IPS DF 4.7 (cell line): ENCODE measurements around the gene PPFIBP2.
"Not testable (repeated sequence)": the region's sequence is repeated elsewhere in the genome, so short reads cannot be mapped to it uniquely, and the experiment has no call there.

Source experiments
- DNase-seq: peaks from one replicate; pipeline ENCODE4 v3.0.0-alpha.2; 2013; ENCODE audit warnings: low spot score; ENCODE audit errors: extremely low read depth

Gene PPFIBP2

DNA sequence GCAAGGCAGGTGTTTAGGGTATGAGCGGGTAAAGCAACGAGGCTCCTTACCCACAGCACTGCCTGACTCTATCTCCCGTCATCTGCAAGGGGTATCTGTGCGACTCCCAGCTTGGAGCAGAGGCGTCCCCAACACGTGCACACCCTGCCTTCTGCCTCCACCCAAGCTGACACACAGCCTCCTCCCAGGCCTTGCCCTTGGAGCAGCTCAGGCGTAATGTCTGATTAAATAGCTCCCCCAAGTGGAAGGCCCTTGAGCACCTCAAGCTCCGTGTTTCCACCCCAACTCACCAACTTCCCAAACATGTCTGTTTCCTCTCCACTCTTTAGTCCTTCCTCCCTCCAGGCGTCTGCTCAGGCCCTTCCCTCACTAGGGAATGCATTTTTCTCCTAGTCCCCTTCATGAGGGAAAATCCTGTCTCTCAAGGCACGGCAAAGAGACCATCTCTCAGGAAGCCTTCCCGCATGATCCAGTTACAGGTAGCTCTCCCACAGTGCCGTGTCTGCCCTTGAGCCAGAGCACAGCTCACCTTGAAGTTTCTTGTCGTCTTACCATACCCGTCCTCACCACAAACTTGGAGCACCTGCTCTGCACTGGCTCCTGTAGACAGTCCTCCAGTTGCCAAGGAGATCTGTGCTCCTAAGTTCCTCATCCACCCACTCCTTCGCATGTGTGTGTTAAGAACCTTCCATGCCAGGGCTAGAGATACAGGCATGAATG lies 143.7 kb downstream of the PPFIBP2 start:
- no peak for DNase-seq

DNA sequence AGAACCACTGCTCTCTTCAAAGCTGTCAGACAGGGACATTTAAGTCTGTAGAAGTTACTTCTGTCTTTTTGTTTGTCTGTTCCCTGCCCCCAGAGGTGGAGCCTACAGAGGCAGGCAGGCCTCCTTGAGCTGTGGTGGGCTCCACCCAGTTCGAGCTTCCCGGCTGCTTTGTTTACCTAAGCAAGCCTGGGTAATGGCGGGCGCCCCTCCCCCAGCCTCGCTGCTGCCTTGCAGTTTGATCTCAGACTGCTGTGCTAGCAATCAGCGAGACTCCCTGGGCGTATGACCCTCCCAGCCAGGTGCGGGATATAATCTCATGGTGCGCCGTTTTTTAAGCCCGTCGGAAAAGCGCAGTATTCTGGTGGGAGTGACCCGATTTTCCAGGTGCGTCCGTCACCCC lies 149.7 kb downstream of the PPFIBP2 start:
- DNase-seq: not testable (repeated sequence)

DNA sequence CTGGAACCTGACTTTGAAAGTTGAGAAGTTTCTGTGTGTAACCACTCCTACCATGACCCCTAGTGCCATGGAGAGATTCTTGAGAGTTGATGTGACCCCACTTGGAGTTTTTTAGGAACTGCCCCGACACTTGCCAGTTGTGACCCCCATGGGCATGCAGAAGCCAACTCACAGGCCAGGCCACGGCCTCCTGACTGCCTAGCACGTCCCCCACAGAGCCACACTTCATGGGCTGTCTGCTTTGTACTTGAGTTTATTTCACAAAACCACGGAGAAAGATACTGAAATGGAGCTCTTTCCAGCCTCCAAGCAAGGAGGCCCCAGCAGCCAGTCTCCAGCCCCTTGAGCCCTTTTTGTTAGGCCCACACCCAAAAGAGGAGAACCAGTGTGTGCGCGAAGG lies 151.1 kb downstream of the PPFIBP2 start:
- no peak for DNase-seq

DNA sequence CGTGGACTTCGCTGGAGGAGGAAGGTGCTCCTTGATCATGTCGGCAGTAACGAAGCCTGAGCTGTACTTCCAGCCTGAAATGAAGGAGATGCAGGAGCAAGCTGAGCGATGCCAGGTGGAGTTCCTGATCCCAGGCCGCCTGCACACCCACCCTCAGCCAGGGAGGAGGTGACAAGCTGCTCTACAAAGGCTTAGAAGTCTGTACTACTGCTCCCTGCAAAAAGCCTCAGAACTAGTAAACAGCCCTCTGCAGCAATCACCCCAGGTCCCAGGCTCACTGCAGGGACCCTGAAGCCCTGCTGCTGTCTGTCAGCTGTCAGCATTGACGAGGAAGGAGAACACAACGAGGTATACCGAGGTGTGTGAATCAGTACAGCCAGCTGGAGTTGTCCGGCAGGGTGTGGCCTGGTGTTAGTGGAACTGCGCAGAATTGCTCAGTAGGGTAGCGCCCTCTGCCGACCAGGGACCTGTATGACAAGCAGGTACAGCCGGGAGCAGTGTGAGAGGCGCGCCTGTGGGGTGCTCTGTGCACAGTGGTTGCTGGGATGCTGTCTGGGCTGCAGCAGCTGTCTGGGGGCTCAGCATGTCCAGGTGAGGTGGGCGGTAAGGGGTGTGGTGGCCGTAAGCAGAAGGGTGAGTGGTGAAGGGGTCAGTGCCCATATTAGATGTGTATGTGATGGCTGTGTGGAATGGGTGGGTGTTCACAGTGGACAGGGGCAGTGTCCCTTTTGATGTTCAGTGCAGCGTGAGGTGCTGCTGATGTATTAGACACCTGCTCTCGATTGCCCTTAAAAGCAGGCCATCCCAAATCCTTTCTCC lies 151.9 kb downstream of the PPFIBP2 start:
- no peak for DNase-seq

DNA sequence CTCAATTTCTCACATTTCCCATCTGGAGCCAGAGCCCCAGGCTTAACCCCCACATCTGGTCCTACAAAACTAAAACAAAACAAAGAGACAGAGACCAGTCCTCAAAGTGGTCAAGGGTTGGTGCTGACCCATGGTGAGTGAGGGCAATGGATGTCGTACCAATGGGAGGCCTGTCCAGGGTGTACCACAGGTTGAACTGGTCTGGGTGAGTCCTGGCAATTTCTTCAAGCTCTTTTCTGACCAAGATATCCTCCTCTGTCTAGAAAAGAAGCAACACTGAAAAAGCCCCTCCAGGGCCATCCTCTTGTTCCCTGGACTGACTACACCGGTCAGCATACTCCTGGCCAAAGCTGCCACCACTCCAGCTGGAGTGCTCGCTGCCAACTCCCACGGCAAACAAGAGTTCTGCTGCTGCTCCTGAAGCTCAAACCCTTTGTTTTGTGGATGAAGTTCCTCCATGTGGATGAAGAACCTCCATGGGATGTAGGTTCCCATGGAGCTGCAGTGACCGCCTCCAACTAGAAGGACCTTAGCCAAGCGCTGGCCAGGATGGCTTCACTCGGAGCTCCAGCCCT lies 152.6 kb downstream of the PPFIBP2 start:
- DNase-seq: no peak

DNA sequence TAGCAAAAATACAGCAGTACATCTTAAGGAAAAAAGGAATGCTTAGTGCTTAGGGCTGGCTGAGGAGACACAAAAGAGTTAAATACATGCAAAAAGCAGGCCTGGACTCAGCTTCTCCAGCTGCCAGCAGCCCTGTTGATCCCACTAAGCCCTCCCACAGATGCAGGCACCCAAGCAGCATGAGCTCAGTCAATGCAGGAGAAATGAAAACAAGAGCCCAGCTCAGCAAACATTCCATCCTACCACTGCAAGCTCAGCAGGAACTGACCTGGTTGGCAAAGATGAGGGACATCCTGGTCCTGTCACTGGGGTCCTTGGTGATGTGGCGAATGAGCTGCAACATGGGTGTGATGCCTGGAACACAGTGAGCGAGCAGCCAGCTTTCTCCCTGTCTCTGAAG lies 153.7 kb downstream of the PPFIBP2 start:
- DNase-seq: no peak

DNA sequence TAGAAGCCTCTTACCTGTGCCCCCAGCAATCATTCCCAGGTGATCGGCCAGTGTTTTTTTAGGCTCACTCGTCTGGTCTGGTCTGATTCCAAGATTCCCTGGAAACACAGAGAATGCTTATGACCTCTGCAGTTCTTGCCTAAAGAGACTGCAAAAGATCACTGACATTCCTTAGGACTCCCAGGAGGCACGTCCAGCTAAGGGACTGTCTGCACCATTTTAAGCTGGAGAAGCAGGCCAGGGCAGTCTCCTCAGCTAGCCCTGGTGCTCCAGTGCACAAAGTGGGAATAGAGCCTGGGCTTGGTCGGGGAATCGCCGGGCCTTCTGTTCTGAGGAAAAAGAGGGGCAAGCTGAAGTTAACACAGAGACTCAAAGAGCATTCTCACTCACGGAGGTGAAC lies 154.7 kb downstream of the PPFIBP2 start:
- no peak for DNase-seq

DNA sequence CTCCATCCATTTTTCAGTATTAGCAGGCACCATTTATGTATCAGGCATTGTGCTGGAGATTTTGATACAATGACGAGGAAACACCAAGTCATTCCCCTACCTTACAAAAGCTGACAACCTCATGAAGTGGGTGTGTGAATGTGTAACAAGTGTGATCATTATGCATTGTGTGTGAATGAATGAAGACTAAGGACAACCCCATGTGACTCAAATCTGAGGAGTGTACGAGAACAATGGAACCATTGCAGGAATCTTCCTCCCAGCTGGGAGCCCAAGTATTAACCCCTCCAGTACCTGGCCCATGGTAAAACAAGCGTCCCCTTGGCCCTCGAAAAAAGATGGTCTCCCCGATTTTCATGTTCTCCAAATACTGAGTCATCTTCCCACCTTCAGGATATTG lies 155.1 kb downstream of the PPFIBP2 start:
- no peak for DNase-seq

DNA sequence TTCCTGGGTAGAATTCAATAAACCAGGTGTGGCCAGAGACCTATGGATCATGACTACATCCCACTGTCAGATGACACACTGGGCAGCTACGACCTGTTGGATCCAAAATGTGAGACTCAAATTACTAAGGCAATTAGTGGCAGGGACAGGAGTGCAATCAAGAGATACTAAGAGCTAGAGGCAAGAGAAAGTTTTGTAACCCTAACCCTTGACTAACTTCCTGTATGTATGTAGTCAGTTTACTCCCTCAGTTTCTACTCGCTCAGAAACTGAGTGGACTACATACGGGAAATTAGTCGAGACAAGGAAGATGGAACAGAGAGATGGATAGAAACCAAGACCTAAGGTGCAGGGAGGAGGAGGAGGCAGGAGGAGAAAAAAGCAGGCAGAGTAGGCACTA lies 156.8 kb downstream of the PPFIBP2 start:
- no peak for DNase-seq

DNA sequence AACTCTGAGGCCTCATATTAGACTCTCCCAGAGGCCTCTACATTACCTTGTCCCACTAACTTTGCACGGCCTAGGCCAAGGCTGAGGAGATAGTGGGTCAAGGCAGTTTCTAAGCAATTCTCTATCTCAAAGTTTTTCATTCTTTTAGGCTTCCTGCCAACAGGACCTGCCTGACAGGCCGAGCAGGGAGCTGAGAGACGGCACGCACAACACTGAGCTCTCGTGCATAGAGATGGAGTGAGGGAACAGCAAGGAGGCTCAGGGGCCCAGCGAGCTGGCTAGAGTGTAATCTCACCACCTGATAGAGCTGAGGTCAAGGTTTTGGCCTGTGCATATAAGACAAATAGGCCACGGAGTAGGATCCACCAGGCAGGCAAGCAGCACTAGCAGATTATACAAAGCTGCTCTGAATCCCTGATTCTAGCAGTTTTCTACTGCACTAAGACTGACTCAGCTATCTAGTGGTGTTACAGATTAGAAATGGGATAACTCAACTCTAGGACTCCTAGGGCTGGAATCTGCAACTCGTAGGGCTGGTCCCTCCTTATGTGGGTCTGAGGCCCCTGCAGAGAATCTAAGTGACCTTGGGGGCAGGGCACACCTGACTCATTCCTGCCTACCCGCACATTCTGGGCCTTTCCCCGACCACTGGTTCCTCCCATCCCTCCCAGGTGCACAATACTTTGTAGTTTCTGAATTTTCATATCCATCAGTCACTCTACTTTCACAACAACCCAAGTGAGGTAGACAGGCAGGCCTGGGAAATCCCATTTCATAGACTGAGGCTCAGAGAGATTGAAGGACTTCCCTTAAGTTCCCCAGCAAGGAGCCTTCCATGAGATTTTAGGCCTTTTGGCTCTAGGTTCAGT lies 157.8 kb downstream of the PPFIBP2 start:
- no peak for DNase-seq

DNA sequence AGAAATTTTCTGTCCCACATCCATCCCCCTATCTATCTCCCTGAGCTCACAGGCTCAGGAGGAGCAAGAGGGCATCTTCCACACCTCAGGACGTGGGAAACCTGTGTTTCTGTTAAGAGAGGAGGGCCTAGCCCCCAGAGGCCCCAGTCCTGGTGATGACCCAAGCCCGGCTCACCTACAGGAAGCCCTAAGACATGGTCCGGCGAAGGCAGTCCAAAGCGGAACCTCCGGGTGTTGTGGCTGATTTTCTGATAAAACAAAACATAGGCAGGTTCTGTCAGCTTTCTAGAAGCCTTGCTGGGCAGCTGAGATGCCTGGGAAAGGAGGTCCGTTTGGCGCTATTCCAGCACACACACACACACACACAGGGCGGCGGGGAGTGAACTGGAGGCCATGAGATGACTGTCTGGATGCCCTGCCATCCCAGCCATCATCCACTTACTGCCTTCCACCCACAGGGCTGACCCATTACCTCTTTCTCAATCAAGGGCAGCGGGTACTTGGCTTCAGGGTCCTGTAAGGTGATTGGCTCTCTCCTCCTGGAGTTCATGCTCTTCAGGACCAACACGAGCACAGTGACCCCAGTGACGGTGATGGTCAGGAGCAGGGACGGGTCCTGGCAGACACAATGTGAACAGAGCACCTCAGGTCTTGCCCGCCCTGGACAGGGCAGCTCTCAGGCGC lies 158.6 kb downstream of the PPFIBP2 start:
- no peak for DNase-seq

DNA sequence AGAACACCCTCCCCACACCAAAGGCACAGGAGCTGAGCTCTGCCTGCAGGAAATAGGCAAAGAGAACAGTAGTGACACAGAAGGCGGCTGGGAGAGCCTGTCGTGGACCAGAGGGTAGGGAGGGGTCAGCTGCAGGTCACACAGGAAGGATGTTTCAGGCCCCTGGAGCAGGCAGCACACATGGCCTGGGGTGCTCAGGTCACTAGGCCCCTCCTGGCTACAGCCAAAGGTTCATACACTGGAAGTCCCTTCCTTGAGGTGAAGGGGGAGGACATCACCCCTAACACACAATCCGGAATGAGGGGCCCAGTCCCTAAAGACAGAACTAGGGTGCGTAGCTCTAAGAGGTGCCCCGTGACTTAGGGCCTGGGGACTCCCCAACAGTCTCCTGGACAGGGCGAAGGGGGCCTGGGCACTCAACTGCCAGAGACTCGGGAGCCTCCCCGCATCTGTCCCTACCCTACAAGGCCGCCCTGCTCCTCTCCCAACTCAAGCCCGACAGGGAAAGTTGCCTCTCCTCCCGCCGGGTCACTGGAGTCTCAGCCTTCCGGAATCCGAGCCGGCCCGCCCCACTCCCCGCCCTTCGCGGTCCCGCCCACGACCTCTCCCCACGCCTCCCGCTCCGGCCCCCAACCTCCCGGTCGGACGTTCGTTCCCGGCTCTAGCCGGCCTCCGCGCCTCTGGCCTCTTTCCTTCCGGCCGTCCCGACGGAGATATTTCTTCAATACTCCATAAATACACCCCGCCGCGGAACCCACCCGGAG lies 159.3 kb downstream of the PPFIBP2 start, which contains the start of gene CYB5R2:
Gene CYB5R2 (minus strand): TSS at position 541 of the 764 bp plus-strand sequence. CDS start 675 bp downstream, outside the sequence.
- no peak for DNase-seq

DNA sequence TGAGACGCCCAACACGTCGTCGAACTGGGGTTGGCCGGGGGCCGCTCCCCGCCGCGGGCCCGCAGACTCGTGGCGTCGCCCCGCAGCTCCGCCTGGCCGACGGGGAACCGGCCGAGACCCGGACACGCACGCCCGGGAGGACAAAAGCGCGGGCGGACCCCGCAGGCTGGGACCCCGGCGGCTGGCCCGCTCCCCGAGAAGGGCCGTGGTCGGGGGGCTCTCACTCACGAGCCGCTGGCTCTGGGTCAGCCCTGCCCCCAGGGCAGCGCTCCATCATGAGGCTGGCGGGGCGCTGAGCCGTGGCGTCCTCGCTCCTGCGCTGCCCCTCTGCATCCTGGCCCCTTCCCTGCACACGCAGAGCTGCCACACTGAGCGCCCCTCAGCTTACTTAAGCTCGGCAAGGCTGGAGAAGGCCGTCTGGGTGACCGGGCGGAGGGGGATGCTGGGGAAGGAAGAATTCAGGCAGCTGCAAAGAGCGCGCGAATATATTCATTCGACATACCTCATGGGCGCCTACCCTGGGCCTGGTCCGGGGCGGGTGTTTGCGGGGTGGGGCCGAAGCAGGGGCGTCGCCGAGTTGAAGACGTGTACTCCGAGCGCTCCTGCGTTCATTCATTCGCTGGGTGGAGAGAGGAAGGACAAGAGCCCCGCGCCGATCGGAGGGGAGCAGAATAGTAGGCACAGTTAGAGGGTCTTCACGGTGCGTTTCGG lies 160.1 kb downstream of the PPFIBP2 start:
- DNase-seq: no peak

DNA sequence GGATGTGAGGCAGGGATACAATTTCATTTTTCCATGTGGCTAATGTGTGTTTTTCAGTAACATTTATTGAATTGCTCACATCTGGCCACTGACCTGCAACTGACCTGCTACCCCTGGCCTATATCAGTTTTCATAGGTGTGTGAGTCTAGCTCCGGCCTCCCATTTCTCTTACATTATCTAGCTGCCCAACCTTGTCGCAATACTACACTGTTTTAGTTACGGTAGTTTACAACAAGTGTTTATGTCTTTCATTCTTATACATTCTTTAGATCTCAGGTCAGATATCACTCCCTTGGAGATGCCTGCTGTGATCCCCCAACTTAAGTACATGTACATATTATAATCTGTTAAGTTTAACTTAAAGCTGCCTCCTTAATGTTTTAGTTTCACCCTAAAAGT lies 161.8 kb downstream of the PPFIBP2 start:
- DNase-seq: no peak

DNA sequence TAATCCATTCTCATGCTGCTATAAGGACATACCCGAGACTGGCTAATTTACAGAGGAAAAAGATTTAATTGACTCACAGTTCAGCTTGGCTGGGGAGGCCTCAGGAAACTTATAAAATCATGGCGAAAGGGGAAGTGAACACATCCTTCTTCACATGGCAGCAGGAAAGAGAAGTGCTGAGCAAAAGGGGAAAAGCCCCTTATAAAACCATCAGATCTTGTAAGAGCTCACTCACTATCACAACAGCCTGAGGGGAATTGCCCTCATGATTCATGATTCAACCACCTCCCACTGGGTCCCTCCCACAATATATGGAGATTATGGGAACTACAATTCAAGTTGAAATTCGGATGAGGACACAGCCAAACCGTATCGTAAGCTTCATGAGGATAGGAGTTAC lies 163.3 kb downstream of the PPFIBP2 start:
- DNase-seq: no peak

DNA sequence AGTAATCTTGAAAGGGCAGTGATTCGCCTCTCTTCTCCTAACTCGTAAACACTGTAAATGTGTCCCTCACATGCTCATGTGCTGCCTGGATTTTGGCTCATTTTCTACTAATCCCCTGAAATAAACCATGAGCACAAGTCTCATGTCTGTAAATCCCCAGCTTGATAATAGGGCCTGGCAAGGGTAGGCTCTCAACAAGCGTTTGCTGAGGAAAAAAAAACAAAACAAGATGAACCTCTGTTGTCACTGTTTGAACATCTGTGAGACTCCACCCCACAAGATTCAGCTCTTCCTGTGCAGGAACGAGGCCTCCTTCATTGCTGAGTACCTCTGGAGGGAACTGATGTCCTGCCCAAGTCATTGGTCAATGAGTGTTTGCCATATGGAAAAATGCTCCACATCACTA lies 164.0 kb downstream of the PPFIBP2 start:
- DNase-seq: no peak

DNA sequence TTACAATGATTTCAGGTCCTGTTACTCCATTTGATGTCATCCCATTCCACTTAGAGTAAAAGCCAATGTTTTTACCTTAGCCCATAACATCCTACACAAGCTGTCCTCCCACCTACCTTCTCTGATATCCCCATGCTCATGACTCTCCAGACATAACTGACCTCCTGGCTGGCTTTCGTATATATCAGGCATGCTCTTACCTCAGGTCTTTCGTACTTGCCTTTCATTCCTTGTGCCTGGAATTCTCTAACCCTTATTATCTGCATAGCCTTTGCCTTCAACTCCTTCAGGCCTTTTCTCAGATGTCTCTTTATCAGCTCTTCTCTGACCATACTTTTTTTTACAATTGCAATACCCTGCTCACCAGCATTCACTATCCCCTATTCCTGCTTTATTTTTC lies 169.8 kb downstream of the PPFIBP2 start:
- DNase-seq: no peak

DNA sequence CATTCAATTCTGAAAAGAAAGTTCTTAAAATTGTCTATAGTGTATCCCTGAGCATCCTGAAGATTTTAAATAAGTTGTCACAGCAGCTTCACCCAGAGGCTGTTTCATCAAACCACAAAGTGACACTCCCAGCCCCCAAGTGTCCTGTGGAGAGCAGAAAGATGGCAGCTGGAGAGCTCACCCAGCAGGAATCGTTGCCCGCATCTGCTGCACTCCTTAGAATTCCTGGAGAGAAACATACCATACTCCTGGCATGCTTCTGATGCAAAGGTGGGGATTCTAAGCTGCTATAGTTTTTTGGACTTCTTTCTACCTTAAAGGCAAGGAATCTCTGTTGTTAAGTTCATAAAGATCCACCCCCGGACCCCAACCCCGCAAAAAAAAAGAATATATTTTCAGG lies 173.0 kb downstream of the PPFIBP2 start:
- DNase-seq: no peak

DNA sequence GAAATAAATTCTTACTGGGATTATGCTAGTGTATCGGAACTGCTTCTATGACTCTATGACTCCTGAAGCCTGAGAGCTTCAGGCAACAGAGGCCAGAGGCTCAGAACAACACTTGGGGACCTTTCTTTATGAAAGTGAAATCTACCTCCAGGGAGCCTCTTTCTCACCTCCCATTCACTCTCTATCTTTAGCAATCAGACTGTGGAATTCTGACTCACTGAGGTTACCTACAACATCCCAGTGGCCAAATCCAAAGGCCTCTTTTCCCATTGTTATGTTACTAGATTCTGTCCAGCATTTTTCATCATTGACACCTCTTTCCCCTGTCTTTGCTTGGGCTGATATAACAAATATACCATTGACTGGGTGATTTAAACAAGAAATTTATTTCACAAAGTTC lies 173.6 kb downstream of the PPFIBP2 start:
- DNase-seq: no peak
